Panc1 (cell line): ENCODE data around the gene CDK19.

Experiments used
- POLR2AphosphoS5 ChIP-seq: IDR thresholded peaks from 2 replicates; pipeline ENCODE4 v1.6.1; 2012; ENCODE audit warnings: mild to moderate bottlenecking, low read depth, low read length, moderate library complexity
- SIN3A ChIP-seq: IDR thresholded peaks from 2 replicates; pipeline ENCODE4 v1.6.1; 2012; ENCODE audit warnings: low read depth, mild to moderate bottlenecking, low read length, moderate library complexity, borderline replicate concordance; ENCODE audit not compliant: insufficient read depth
- TCF7L2 ChIP-seq: IDR thresholded peaks from 2 replicates; pipeline ENCODE4 v1.6.1; 2011; ENCODE audit warnings: mild to moderate bottlenecking, low read depth, low read length, inconsistent platforms
- TF ChIP-seq, protein P1 (sequence below): fragments of 450-650 bp; IDR thresholded peaks from 2 replicates; pipeline ENCODE4 v1.5.1; 2017; ENCODE audit warnings: mild to moderate bottlenecking
- TF ChIP-seq, protein P2 (sequence below), 2 experiments: IDR thresholded peaks; 2 replicates each; pipeline ENCODE4 v1.6.1; 2011 to 2012; ENCODE audit warnings: low read depth in 2 of 2, control low read depth in 1 of 2, low read length in 1 of 2, mild to moderate bottlenecking in 1 of 2, moderate library complexity in 1 of 2; ENCODE audit not compliant: insufficient read depth in 1 of 2

DNA sequence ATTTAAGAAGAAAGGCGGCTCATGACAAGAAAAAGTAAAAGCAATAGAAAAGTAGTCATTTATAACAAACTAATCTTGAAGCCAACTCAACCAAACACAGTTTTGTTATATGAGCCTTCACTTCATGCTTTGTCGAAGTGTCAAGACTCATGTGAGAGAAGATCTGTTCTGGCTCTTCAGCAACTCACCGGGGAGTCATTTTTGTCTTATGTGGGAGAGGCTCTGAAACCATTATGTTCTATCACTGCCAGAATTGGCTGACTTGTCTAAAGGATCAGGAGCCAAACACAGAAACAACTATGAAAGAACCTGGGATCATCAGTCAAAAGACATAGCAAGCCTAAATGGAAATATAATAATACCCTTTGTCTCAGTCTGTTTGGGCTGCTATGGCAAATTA lies 105.2 kb downstream of the CDK19 start:
- TF ChIP-seq, protein P1, sequence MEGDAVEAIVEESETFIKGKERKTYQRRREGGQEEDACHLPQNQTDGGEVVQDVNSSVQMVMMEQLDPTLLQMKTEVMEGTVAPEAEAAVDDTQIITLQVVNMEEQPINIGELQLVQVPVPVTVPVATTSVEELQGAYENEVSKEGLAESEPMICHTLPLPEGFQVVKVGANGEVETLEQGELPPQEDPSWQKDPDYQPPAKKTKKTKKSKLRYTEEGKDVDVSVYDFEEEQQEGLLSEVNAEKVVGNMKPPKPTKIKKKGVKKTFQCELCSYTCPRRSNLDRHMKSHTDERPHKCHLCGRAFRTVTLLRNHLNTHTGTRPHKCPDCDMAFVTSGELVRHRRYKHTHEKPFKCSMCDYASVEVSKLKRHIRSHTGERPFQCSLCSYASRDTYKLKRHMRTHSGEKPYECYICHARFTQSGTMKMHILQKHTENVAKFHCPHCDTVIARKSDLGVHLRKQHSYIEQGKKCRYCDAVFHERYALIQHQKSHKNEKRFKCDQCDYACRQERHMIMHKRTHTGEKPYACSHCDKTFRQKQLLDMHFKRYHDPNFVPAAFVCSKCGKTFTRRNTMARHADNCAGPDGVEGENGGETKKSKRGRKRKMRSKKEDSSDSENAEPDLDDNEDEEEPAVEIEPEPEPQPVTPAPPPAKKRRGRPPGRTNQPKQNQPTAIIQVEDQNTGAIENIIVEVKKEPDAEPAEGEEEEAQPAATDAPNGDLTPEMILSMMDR = no peak
- TF ChIP-seq, protein P2, sequence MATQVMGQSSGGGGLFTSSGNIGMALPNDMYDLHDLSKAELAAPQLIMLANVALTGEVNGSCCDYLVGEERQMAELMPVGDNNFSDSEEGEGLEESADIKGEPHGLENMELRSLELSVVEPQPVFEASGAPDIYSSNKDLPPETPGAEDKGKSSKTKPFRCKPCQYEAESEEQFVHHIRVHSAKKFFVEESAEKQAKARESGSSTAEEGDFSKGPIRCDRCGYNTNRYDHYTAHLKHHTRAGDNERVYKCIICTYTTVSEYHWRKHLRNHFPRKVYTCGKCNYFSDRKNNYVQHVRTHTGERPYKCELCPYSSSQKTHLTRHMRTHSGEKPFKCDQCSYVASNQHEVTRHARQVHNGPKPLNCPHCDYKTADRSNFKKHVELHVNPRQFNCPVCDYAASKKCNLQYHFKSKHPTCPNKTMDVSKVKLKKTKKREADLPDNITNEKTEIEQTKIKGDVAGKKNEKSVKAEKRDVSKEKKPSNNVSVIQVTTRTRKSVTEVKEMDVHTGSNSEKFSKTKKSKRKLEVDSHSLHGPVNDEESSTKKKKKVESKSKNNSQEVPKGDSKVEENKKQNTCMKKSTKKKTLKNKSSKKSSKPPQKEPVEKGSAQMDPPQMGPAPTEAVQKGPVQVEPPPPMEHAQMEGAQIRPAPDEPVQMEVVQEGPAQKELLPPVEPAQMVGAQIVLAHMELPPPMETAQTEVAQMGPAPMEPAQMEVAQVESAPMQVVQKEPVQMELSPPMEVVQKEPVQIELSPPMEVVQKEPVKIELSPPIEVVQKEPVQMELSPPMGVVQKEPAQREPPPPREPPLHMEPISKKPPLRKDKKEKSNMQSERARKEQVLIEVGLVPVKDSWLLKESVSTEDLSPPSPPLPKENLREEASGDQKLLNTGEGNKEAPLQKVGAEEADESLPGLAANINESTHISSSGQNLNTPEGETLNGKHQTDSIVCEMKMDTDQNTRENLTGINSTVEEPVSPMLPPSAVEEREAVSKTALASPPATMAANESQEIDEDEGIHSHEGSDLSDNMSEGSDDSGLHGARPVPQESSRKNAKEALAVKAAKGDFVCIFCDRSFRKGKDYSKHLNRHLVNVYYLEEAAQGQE (IDR thresholded peaks at IDR 0.05; ENCODE audit: insufficient read depth in 1 of 2, low read depth in 2 of 2, low read length in 1 of 2) = no peak
- TF ChIP-seq POLR2AphosphoS5 (no peak), TCF7L2 (no peak), SIN3A (no peak)
